Urinary bladder (tissue), 4 donors: ENCODE measurements around the gene PLEKHA1. TPM values are rescaled to one million over a fixed set of nuclear protein-coding genes. Genes with fewer than 3 reads are reported as not detected.

Experiments used
- DNase-seq: peaks from one replicate; pipeline ENCODE4 v3.0.0-alpha.2; 2015; ENCODE audit errors: extremely low spot score
- H3K27ac ChIP-seq: one replicate; pipeline ENCODE4 v1.5.1; 2013; ENCODE audit warnings: low read depth, mild to moderate bottlenecking, moderate library complexity
- H3K36me3 ChIP-seq: one replicate; pipeline ENCODE4 v1.6.1; 2013; ENCODE audit warnings: mild to moderate bottlenecking, moderate library complexity; ENCODE audit not compliant: insufficient read depth
- H3K4me1 ChIP-seq: one replicate; pipeline ENCODE4 v1.6.1; 2013; ENCODE audit warnings: mild to moderate bottlenecking, moderate library complexity; ENCODE audit not compliant: insufficient read depth
- H3K4me3 ChIP-seq: one replicate; pipeline ENCODE4 v1.5.1; 2013; ENCODE audit warnings: low read depth, low read length
- WGBS: extraction: QIAGEN DNeasy Blood & Tissue Kit; methylation state at CpG from one replicate; pipeline ENCODE4 v1.1.7; 2013; 5-methylcytosine and 5-hydroxymethylcytosine counted together
- polyA plus RNA-seq: library from polyadenylated mRNA; stranded (reverse); fragments of 200-250 nt; gene quantifications from one replicate; pipeline ENCODE4 v1.2.3, GENCODE V29; 2013
- total RNA-seq: library from RNA; depleted of rRNA; stranded (reverse); fragments of >200 nt; gene quantifications from one replicate; pipeline ENCODE4 v1.2.3, GENCODE V29; 2014
- donor health status: healthy with polysubstance abuse.
- donor health status: healthy.

The PLEKHA1 gene
- total and polyA plus RNA-seq, 2 donors, result 20.9 to 59.5 TPM

DNA sequence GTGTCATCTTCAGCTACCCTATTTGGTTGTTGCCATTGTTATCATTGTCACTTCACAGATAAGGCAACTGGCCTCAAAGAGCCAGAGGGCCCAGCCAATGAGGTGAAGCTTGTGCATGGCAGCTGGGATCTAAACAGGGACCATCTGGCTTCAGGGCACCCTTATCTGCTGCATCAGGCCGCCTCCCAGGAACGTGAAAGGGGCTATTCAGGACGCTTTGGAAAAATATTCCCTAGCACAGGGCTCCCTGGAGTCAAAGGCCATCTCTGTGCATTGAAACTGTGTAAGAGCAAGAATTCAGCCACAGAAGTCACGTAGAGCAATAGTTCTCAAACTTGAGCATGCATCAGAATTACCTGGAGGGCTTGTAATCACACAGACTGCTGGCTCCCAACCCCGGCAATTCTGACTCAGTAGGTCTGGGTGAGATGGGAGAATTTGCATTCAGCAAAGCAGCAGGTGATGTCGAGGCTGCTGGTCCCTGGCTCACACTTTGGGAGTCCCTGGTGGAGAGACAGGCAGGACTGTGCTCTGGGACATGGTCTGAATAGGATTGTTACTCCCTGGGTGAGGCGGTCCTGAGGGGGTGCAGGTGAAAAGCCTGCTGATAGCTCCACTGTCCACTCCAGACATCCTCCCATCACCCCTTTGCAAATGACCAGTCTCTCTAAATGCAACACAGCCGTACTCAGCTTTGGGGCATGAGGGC lies 21.5 kb upstream of the PLEKHA1 start:
- DNase-seq, result no peak
- Histone ChIP-seq H3K36me3 (no peaks in the 10 kb centered on the region), H3K27ac (no peak overlapping the region), H3K4me1 (no peaks in the 10 kb centered on the region), H3K4me3 (no peak overlapping the region)
- WGBS, result 58% methylated on average over 8 of the region's 8 CpGs

DNA sequence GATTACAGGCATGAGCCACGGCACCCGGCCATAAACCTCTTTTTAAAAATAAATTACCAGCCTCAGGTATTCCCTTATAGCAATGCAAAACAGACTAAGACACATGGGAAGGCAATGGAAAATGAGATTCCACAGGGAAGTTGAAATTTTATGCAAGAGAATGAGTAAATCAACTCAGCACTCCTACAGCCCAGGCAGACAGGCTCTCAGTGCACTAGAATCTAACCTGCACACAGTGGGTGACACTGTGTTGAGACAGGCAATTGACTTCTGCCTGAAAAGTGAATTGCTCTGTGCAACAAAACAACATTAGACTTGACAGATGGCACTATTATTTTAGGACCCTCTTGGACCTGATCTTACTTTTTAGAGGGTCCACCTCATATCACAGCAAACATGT lies 20.1 kb upstream of the PLEKHA1 start:
- WGBS, result 68% methylated on average over 2 of the region's 2 CpGs
- Histone ChIP-seq H3K36me3 (no peaks in the 10 kb centered on the region), H3K4me3 (no peak overlapping the region), H3K27ac (no peak overlapping the region), H3K4me1 (no peaks in the 10 kb centered on the region)
- no peak for DNase-seq

DNA sequence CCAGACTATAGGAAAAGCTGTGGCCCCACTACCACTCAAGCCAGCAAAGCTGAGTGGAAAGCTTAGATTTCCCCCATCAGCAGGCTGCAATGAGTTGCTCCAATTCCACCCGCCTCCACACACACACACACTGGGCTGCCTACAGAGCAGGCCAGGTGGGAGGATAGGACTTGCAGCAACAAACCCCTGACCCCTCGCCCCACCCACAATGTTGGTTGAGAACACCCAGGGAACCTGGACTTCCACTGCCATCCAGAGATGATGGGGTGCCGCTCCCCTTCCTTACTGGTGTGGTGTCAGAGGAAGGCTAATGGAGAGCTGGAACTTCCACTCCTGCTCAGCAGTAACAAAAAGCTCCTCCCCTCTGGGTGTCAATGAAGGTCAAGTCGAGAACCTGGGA lies 16.8 kb upstream of the PLEKHA1 start:
- Histone ChIP-seq H3K36me3 (no peaks in the 10 kb centered on the region), H3K4me3 (no peak overlapping the region), H3K27ac (no peak overlapping the region), H3K4me1 (no peaks in the 10 kb centered on the region)
- DNase-seq, result no peak
- WGBS, result 91% methylated on average over 4 of the region's 4 CpGs

DNA sequence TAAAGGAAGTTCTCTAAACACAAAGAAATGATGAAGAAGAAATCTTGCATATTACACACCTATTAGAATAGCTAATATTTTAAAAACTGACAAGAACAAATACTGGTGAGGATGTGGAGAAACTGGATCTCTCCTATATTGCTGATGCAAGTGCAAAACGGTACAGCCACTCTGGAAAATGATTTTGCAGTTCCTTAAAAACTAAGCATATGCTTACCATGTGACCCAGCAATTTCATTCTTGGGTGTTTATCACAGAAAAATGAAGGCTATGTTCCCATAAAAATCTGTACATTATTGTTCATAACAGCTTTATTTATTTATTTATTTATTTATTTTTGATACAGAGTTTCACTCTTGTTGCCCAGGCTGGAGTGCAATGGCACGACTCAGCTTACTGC lies 14.9 kb upstream of the PLEKHA1 start:
- Histone ChIP-seq H3K4me3 (no peak overlapping the region), H3K4me1 (no peaks in the 10 kb centered on the region), H3K36me3 (no peaks in the 10 kb centered on the region), H3K27ac (no peak overlapping the region)
- DNase-seq, result no peak
- WGBS, result 87% methylated on average over 2 of the region's 2 CpGs

- Histone ChIP-seq H3K4me1 (no peaks in the 10 kb centered on the region), H3K36me3 (no peaks in the 10 kb centered on the region), H3K27ac (no peak overlapping the region), H3K4me3 (no peak overlapping the region)
- no peak for DNase-seq
- 87% methylated on average over 1 of the region's 1 CpG for WGBS
Measured at GRCh38 chr10:122361046-122361445, 13.5 kb upstream of the PLEKHA1 start.

DNA sequence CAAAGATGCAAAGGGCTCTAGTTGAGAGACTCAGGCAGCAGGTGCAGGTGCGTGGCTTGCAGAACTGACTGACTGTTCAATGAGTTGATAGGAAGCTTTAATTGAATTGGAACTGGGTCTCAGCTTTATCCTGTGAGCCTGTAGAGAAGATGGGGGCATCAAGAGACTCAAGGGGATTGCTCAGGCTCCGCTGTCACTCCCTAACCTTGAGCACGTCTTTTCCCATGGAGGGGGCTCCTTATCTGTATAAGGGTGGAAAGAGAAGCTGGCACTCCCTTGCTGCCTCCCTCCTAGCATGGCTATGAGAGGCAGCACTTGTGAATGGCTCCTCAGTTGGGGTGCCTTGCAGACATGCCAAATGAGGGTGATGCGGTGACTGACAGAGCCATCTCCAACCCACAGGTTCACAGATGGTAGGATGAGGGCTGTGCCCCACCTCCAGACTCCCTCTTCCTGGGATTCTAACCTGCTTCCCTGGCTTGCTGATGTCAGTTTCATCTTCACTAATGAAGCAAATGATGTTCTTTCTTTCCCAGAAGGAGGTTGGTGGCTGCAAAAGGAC lies 12.4 kb upstream of the PLEKHA1 start:
- no peak overlapping the region for H3K27ac ChIP-seq
- H3K4me3 ChIP-seq, result no peak overlapping the region
- H3K36me3 ChIP-seq, result no peaks in the 10 kb centered on the region
- WGBS, result 92% methylated on average over 4 of the region's 4 CpGs
- DNase-seq, result no peak
- H3K4me1 ChIP-seq, result no peaks in the 10 kb centered on the region

DNA sequence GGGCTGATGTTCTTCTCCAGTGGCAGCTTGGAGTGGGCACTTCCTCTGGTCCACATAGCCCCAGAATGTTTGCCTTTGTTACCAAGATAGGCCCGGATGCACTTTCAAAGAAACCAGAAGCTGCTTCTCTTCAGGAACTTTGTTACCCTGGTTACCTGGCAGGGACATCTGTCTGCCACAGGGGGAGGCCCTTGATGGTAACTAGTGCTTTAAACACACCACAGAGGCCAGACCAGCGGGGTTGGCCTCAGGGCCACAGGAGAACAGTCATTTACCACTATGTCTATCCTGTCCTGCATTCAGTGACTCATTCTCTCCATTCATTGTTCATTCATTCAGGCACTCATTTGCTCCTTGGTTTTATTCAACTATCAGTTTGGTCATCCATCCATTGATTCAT lies 11.9 kb upstream of the PLEKHA1 start:
- DNase-seq, result no peak
- 38% methylated on average over 2 of the region's 2 CpGs for WGBS
- H3K27ac ChIP-seq, result no peak overlapping the region
- no peak overlapping the region for H3K4me3 ChIP-seq
- no peaks in the 10 kb centered on the region for H3K36me3 ChIP-seq
- H3K4me1 ChIP-seq, result no peaks in the 10 kb centered on the region

- H3K4me1 ChIP-seq, result no peaks in the 10 kb centered on the region
- DNase-seq, result no peak
- H3K36me3 ChIP-seq, result no peaks in the 10 kb centered on the region
- WGBS, result 90% methylated on average over 2 of the region's 2 CpGs
- H3K4me3 ChIP-seq, result no peak overlapping the region
- H3K27ac ChIP-seq, result no peak overlapping the region
Measured at GRCh38 chr10:122363311-122363710, 11.2 kb upstream of the PLEKHA1 start.

GRCh38 chr10:122363722-122364463 lies 10.6 kb upstream of the PLEKHA1 start:
- no peak for DNase-seq
- no peak overlapping the region for H3K4me3 ChIP-seq
- H3K4me1 ChIP-seq, result no peaks in the 10 kb centered on the region
- no peak overlapping the region for H3K27ac ChIP-seq
- H3K36me3 ChIP-seq, result no peaks in the 10 kb centered on the region
- WGBS, result 61% methylated on average over 6 of the region's 6 CpGs

GRCh38 chr10:122368502-122369254 lies 5.8 kb upstream of the PLEKHA1 start:
- WGBS, result 61% methylated on average over 13 of the region's 13 CpGs

GRCh38 chr10:122373108-122373507 lies 1.4 kb upstream of the PLEKHA1 start:
- no peak overlapping the region for H3K4me3 ChIP-seq
- H3K4me1 ChIP-seq, result no peaks in the 10 kb centered on the region
- no peaks in the 10 kb centered on the region for H3K36me3 ChIP-seq
- no peak overlapping the region for H3K27ac ChIP-seq
- DNase-seq, result no peak
- 73% methylated on average over 4 of the region's 4 CpGs for WGBS

More at GRCh38 chr10:122368502-122369254, 5.8 kb upstream of the PLEKHA1 start:
- Histone ChIP-seq H3K36me3 (no peaks in the 10 kb centered on the region), H3K4me1 (no peaks in the 10 kb centered on the region), H3K4me3 (no peak overlapping the region), H3K27ac (no peak overlapping the region)
- no peak for DNase-seq

GRCh38 chr10:122373721-122374120 lies 787 bp upstream of the PLEKHA1 start:
- peak; percentile 28 for DNase-seq
- Histone ChIP-seq H3K4me1 (no peaks in the 10 kb centered on the region), H3K4me3 (peak overlapping the region; percentile 33), H3K36me3 (no peaks in the 10 kb centered on the region), H3K27ac (peak overlapping the region; percentile 59)
- 5% methylated on average over 13 of the region's 13 CpGs for WGBS

DNA sequence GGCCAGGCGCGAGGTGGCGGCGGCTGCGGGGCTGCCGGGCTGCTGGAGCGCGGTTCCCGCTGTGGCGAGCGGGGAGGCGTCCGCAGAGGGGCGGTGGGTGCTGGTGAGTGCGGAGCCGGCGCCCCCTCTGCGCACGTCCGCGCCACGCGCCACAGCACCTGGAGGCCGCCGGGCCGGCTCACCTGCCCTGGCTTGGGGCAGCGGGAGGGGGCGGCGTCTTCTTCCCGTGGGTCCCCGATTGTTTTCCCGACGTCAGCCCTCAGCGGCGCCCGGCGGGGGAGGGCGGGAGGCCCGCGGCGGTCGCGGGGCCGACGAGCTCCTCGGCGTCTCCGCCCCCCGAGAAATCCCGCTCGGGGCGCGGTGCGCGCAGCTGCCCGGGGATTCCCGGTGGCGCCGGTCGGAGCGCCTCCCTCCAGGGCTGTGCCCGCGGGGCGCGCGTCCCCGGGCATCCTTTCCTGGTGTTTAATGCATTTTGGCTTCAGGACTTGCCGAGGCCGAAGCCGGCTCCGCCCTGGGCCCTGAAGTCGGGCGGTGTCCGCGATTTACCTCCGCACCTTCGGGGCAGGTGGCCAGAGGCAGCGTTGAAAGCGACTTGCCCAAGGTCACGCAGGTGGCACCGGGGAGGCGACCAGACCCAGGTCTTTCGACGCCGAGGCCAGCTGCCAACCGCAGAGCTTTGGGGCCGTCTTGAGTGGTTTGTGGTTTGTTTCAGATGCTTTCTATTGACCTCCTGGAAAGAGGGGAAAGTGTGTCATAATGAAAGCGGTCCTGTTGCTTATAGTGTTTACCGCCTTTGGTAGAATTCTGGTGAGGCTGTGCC lies 561 bp downstream of the PLEKHA1 start:
- Histone ChIP-seq H3K36me3 (no peaks in the 10 kb centered on the region), H3K27ac (peak overlapping the region; percentile 99), H3K4me1 (no peaks in the 10 kb centered on the region), H3K4me3 (peak overlapping the region; percentile 96)
- under 1% methylated on average over 87 of the region's 89 CpGs for WGBS
- DNase-seq, result peak; percentile 3
